Measurements from ENCODE around the gene UBTD2.
"Not testable (repeated sequence)": the region's sequence is repeated elsewhere in the genome, so short reads cannot be mapped to it uniquely, and the experiment has no call there.

The UBTD2 gene, protein sequence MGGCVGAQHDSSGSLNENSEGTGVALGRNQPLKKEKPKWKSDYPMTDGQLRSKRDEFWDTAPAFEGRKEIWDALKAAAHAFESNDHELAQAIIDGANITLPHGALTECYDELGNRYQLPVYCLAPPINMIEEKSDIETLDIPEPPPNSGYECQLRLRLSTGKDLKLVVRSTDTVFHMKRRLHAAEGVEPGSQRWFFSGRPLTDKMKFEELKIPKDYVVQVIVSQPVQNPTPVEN

GRCh38 chr5:172283020-172283861, at the start of gene UBTD2:
Gene UBTD2 (minus strand): TSS chr5:172283764. CDS start chr5:172283665, 99 bp downstream.
- peak; percentile 13 for DNase-seq

DNA sequence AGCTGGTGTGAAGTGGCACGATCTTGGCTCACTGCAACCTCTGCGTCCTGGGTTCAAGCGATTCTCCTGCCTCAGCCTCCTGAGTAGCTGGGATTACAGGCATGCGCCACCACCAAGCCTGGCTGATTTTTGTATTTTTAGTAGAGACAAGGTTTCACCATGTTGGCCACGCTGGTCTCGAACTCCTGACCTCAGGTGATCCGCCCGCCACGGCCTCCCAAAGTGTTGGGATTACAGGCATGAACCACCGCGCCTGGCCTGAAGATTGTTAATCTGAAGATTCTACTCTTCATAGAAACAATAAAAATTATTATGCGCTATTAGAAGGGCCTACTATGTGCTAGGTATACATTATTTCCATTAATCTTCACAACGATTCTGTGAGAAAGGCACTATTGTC, 43.3 kb upstream of the UBTD2 start:
- not testable (repeated sequence) for DNase-seq

- DNase-seq, result no peak
Measured at GRCh38 chr5:172325452-172325851, 41.9 kb upstream of the UBTD2 start.

DNA sequence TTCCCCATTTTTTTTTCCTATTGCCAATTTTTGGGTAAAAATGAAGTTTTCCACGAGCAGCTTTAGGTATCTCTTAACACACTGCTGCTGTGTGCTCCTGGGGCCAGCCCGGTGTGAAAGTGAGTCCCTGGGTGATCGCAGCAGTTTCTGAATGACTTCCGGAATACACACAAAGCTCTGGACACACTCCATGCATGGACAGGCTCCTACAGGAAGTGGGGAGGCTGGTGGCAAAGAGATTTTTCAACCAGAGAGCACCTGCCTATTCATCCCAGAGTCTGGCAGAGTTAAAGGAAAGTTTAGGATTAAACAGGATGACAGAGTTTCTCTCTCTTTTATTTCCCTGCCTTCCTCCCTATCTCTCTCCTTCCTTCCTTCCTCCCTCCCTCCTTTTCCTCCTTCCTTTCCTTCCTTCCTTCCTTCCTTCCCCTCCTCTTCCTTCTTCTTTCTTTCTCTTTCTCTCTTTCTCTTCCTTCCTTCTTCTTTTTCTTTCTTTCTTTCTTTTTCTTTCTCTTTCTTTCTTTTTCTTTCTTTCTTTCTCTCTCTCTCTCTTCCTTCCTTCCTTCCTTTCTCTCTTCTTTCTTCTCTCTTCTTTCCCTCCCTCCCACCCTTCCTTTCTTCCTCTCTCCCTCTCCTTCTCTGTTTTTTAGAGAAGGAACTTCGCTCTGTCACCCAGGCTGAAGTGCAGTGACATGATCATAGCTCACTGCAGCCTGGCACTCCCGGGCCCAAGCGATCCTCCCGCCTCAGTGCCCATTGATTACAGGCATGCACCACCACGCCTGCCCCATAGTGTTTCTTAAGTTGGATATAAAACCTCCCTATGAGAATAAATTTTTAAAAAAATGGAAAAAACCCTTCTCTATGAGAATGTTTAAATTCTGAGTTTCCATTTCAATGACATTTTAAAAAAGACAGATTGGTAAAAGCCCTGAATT, 38.7 kb upstream of the UBTD2 start:
- no peak for DNase-seq

DNA sequence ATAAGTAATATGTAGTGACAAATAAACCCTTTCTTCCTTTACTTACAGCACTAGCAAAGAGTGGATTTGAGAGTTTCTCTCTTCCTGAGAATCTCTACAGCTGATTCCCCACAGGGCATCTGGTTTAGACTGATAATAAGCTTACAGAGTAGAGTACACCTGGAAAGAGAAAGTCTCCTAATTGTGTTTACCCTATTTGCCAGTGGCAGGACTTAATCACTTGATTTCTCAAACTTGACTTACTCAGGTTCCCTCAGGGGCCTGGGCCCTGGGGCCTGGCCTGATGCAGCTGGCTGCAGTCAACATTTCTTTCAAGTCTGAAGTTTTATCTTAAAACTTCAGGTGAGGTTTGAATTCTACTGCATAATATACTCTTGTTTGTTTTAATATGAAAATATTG, 38.0 kb upstream of the UBTD2 start:
- DNase-seq, result no peak

GRCh38 chr5:172319708-172320441, 36.3 kb upstream of the UBTD2 start:
- no peak for DNase-seq

- no peak for DNase-seq
Measured at GRCh38 chr5:172315587-172316493, 32.3 kb upstream of the UBTD2 start.

GRCh38 chr5:172313915-172314314, 30.4 kb upstream of the UBTD2 start:
- DNase-seq, result no peak

- no peak for DNase-seq
Measured at GRCh38 chr5:172312286-172312685, 28.7 kb upstream of the UBTD2 start.

DNA sequence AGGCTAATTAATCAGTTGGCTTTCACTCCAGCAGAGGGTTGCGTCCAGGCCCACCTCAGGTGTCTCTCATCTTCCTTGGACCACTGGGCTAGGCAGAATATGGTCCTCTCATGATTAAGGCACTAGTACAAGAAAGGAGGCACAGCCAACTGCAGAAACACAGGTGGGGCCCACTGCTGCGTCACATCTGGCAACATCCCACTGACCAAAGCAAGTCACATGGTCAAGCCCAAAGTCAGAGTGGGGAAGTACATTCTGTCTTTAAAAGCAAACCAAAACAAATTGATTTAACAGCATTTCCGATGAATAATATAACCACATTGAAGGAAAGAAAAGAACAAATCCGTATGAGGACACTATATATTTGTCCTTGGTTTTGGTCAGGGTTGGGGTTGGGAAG, 28.0 kb upstream of the UBTD2 start:
- DNase-seq, result no peak

DNA sequence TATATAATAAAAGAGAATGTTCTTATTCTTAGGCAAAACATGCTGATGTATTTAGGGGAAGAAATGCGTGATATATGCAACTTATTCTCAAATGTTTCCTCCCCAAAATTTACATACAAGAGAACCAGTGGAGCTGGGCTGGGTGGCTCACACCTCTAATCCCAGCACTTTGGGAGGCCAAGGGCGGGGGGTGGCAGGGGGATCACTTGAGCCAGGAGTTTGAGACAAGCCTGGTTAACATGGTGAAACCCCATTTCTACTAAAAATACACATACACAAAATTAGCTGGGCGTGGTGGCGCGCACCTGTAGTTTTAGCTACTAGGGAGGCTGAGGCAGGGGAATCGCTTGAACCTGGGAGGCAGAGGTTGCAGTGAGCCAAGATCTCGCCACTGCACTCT, 27.5 kb upstream of the UBTD2 start:
- no peak for DNase-seq

GRCh38 chr5:172305380-172305779, 21.8 kb upstream of the UBTD2 start:
- DNase-seq, result no peak

- no peak for DNase-seq
Measured at GRCh38 chr5:172303572-172304335, 20.2 kb upstream of the UBTD2 start.

- DNase-seq, result no peak
Measured at GRCh38 chr5:172303162-172303561, 19.6 kb upstream of the UBTD2 start.

DNA sequence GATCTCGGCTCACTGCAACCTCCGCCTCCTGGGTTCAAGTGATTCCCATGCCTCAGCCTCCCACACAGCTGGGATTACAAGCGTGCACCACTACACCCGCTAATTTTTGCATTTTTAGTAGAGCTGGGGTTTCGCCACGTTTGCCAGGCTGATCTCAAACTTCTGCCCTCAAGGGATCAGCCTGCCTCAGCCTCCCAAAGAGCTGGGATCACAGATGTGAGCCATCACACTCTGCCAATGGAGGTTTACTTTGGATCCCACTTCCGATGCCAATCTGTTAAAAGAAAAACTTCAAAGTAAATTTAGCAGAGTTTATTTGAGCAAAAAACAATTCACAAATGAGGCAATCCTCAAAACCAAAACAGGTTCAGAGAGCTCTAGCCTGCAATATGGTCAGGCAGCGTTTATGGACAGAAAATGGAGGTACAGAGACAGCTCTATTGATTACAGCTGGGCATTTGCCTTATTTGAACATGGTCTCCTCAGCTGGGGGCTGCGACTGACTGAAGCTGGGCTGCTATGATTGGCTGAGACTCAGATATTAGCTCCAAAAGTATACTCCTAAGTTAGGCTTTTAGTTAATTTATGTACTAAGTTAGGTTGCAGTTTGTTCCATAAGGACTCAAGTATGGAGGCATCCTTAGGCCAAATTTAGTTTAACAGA, 18.6 kb upstream of the UBTD2 start:
- DNase-seq, result no peak

DNA sequence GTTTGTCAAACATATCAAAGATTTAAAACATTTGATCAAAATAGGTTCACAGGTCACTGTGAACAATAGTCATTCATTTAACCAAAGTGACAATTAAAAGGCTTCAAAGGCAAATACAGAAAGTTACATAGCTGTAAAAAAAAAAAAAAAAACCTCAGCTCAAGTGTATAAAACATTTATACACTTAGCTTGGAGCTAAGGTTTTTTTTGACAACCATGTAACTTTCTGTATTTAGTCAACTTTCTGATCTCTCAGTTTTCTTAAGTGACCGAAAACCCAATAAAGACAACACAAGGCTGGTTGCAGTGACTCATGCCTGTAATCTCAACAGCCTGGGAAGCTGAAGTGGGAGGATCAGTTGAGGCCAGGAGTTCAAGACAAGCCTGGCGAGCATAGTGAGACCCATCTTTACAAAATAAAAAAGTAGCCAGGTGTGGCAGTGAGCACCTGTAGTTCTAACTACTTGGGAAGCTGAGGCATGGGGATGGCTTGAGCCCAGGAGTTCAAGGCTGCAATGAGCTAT, 16.4 kb upstream of the UBTD2 start:
- DNase-seq, result no peak

- no peak for DNase-seq
Measured at GRCh38 chr5:172294831-172295230, 11.3 kb upstream of the UBTD2 start.

DNA sequence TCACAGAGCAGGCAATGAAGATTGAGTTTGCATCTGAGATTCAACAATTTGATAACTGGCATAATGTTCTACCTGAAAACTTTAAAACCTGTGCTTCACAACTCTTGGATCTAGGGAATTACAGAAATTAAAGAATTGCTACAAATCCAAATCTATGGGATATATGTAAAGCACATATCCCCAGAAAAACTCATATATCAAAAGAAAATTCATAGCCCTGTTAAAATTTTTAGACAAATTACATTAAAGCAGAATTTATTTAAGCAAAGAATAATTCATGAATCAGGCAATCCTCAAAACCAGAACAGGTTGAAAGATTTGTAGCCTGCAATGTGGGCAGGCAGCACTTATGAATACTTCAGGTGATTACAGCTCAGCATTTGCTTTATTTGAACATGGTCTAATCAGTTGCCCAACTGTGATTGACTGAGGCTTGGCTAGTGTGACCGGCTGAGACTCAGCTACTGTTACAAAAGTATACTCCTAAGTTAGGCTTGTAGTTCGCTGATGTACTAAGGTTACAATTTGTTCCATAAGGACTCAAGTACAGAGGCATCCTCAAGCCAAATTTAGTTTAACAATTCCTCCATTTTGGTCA, 10.3 kb upstream of the UBTD2 start:
- no peak for DNase-seq

- no peak for DNase-seq
Measured at GRCh38 chr5:172293054-172293744, 9.6 kb upstream of the UBTD2 start.
